ENCODE data around the gene SPIN2B.

The SPIN2B gene

DNA sequence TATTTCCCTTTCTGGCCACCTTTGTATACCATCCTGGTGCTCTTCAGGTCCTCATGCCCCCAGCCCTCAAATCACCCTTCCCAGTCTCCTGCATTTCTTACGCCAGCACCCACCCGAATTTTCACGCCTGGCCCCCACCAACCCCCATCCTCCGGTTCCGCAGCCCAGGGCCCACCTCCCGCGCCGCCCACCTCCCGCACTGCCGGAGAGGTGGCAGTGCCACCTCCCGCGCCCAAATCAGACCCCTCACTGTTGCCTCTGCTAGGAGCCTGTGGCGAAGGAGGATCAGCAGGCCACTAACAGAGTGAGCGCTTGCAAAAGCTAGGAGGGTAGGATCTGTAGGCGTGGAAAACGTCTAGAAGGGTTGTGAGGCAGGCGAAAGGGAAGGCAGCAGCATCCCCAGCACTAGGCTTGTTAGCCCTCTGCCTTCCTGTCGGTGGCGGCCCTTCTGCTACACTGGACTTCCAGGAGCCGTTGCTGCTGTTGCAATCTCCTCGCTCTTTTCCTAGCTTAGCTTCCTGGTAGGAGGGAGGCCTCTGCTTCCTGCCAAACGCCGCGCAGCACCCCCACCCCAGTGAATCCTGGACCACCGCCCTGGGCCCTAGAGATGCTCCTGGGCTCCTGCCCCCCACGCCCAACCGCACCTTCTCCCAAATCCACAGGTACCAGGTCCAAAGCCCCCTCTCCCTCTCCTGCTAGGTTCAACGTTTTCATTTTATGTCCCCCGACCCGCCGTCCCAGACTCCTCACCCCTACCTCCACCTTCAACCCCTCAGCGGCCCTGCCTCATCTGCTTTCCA is 51.0 kb downstream of the SPIN2B start:
- DNase-seq (ENCODE audit: low read depth) = no peak
